IMR-90 (cell line): ENCODE results near the gene CDKAL1.

Experiments
- CEBPB ChIP-seq: IDR thresholded peaks from 2 replicates; pipeline ENCODE4 v1.6.1; 2012; ENCODE audit warnings: low read depth, low read length, improper control_type of control experiment
- POLR2A ChIP-seq: IDR thresholded peaks from 2 replicates; pipeline ENCODE4 v1.6.1; 2012; ENCODE audit warnings: mild to moderate bottlenecking, low read depth, low read length
- TF ChIP-seq, protein P1 (sequence below): conservative IDR thresholded peaks from 2 replicates; pipeline ENCODE4 v1.5.1; 2012; ENCODE audit warnings: mild to moderate bottlenecking, low read depth, low read length, improper control_type of control experiment

DNA sequence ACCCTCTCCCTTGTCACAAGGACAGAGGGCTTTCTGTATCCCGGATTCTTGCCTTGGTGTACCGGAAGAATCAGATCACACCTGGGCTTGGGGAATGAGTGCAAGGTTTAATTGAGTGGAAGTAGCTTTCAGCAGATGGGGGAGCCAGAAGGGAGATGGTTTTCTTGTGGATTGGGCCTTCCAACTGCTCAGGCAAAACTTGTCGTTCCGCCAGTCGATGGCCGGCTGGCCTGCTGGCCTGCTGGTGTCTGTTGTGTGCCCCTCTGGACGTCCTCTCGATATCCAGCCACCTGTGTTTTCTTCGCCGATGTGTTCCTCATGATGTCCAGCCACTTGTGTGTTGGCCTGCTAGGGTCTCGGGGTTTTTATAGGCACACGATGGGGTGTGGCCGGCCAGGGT, 168.1 kb downstream of the CDKAL1 start:
- TF ChIP-seq, protein P1, sequence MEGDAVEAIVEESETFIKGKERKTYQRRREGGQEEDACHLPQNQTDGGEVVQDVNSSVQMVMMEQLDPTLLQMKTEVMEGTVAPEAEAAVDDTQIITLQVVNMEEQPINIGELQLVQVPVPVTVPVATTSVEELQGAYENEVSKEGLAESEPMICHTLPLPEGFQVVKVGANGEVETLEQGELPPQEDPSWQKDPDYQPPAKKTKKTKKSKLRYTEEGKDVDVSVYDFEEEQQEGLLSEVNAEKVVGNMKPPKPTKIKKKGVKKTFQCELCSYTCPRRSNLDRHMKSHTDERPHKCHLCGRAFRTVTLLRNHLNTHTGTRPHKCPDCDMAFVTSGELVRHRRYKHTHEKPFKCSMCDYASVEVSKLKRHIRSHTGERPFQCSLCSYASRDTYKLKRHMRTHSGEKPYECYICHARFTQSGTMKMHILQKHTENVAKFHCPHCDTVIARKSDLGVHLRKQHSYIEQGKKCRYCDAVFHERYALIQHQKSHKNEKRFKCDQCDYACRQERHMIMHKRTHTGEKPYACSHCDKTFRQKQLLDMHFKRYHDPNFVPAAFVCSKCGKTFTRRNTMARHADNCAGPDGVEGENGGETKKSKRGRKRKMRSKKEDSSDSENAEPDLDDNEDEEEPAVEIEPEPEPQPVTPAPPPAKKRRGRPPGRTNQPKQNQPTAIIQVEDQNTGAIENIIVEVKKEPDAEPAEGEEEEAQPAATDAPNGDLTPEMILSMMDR, result no peak
- no peak for TF ChIP-seq POLR2A
- TF ChIP-seq CEBPB, result no peak
